ENCODE data around the gene GUCA2A.

DNA sequence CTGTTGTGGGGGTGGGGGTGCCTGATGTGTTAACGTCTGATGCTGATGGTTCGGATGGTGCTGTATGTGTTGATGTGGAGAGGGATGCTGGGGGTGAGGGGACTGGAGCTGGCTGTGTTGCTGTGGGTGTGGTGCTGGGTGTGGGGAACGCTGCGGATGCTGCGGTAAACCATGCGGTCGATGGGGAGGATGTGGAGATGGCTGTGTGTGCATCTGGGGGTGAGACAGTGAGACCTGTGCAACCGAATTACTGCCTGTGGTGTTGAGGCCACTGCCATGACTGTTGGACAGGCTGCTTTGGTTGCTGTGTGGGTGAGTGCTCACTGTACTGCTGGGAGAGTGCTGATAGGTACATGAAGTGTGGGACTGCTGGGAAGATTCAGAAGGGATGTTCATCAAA, 26.8 kb upstream of the GUCA2A start:
- TF ChIP-seq POLR2A (IDR thresholded peaks at IDR 0.05; ENCODE audit: low read depth, low read length) (no peak), TAF1 (IDR thresholded peaks at IDR 0.05; ENCODE audit: low read depth, low read length) (no peak), POLR2AphosphoS5 (IDR thresholded peaks at IDR 0.05; ENCODE audit: low read depth, low read length) (no peak), PAX5 (IDR thresholded peaks at IDR 0.05; ENCODE audit: insufficient read depth, low read length, severe bottlenecking) (no peak), SPI1 (IDR thresholded peaks at IDR 0.05; ENCODE audit: low read depth, low read length) (no peak), POU2F2 (IDR thresholded peaks at IDR 0.05; ENCODE audit: low read depth, low read length) (no peak)

Measured in GM12891 (cell line).